ENCODE measurements around the gene PPL. TPM values are rescaled to one million over a fixed set of nuclear protein-coding genes. Genes with fewer than 3 reads are reported as not detected.

Gene PPL
- total and polyA plus RNA-seq, 2 donors (not counting 3 experiments of a cell fraction or from before 2014, with no cell fraction given): 0.07 to 0.20 TPM

DNA sequence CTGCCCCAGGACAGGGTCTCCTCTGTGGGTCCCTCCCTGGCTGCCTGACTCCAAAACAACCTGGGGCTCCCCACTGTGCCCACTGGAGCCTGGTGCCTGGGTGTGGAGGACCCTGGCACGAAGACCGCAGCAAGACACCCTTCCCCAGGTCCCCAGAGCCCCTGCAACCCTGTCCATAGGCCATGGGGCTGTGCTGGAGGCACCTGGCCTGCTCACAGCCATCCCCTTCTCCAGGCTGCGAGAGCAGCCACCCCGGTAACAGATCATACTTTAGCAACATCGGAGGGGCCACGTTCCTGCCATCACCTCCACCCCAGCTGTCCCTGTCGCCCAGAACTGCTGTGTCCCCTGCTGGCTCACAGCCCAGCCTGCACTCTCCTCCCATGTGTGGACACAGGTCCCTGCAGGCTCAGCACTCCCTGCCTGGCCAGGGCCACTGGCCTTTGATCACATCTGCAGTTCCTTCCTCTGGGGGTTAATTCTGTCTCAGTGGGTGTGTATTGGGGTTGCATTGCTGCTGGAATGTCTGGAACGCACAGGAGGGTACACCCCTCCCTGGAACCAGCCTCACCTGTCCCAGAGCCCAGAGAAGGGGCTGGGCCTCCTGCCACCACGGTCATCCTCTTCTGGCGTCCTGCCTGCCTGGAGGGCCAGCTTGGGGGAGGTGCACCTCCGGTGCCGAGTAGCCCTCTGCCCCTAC, 12.2 kb downstream of the PPL start:
- BruUV-seq (replicated peaks): no TSS peak
- Histone ChIP-seq H3K9ac (replicated peaks; ENCODE audit: extremely low read depth, insufficient read depth, low read length) (no peak overlapping the region), H3K27me3 (ENCODE audit: control insufficient read depth in 2 of 2, insufficient read depth in 2 of 2, low read length in 2 of 2) (no peaks in the 10 kb centered on the region), H3K4me1 (ENCODE audit: control insufficient read depth, extremely low read depth, insufficient read depth, low read length) (no peaks in the 10 kb centered on the region), H4K20me1 (replicated peaks; ENCODE audit: control insufficient read depth, extremely low read depth, insufficient read depth, low read length) (no peaks in the 10 kb centered on the region), H3K27ac (ENCODE audit: insufficient read depth, low read depth, low read length) (no peak overlapping the region), H3K9me3 (replicated peaks; ENCODE audit: control insufficient read depth, insufficient read depth, low read length) (peaks cover 2% of the 10 kb centered on the region), H3K4me2 (ENCODE audit: insufficient read depth, low read length) (no peak overlapping the region), H3K79me2 (ENCODE audit: control insufficient read depth, insufficient read depth, low read length) (no peaks in the 10 kb centered on the region), H3K9me1 (replicated peaks; ENCODE audit: control insufficient read depth, extremely low read depth, insufficient read depth, low read length) (no peaks in the 10 kb centered on the region), H3K4me3 (replicated peaks in 1 of 3; ENCODE audit: insufficient read depth in 1 of 3, low read depth in 1 of 3, low read length in 3 of 3) (no peak overlapping the region), H2AFZ (ENCODE audit: low read depth, low read length) (no peak overlapping the region), H3K36me3 (ENCODE audit: control insufficient read depth in 2 of 2, extremely low read depth in 1 of 2, insufficient read depth in 2 of 2, low read length in 2 of 2) (no peaks in the 10 kb centered on the region)
- no peak for TF ChIP-seq JUN (IDR thresholded peaks at IDR 0.05; ENCODE audit: borderline replicate concordance, insufficient read depth, insufficient read length, low read depth)
- TF ChIP-seq POLR2AphosphoS5 (IDR thresholded peaks at IDR 0.05; ENCODE audit: insufficient read depth, low read depth, low read length): no peak
- TF ChIP-seq FOS (IDR thresholded peaks at IDR 0.05; ENCODE audit: borderline replicate concordance, insufficient read depth, low read length): no peak
- TF ChIP-seq, protein P1, sequence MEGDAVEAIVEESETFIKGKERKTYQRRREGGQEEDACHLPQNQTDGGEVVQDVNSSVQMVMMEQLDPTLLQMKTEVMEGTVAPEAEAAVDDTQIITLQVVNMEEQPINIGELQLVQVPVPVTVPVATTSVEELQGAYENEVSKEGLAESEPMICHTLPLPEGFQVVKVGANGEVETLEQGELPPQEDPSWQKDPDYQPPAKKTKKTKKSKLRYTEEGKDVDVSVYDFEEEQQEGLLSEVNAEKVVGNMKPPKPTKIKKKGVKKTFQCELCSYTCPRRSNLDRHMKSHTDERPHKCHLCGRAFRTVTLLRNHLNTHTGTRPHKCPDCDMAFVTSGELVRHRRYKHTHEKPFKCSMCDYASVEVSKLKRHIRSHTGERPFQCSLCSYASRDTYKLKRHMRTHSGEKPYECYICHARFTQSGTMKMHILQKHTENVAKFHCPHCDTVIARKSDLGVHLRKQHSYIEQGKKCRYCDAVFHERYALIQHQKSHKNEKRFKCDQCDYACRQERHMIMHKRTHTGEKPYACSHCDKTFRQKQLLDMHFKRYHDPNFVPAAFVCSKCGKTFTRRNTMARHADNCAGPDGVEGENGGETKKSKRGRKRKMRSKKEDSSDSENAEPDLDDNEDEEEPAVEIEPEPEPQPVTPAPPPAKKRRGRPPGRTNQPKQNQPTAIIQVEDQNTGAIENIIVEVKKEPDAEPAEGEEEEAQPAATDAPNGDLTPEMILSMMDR (IDR thresholded peaks at IDR 0.05; ENCODE audit: extremely low read depth in 1 of 2, insufficient read depth in 1 of 2, low read depth in 1 of 2, low read length in 2 of 2): no peak
- TF ChIP-seq MYC (IDR thresholded peaks at IDR 0.05; ENCODE audit: low read depth, low read length): no peak
- no peak for TF ChIP-seq GATA2 (IDR thresholded peaks at IDR 0.05; ENCODE audit: insufficient read depth, insufficient read length, low read depth, low read length)
- TF ChIP-seq EZH2 (IDR thresholded peaks at IDR 0.05; ENCODE audit: borderline replicate concordance, low read depth, low read length, severe bottlenecking): no peak
- TF ChIP-seq, protein P2, sequence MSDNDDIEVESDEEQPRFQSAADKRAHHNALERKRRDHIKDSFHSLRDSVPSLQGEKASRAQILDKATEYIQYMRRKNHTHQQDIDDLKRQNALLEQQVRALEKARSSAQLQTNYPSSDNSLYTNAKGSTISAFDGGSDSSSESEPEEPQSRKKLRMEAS (IDR thresholded peaks at IDR 0.05; ENCODE audit: insufficient read depth, insufficient read length): no peak
- no peak for TF ChIP-seq POLR2A (IDR thresholded peaks at IDR 0.05; ENCODE audit: low read depth, low read length)
- FAIRE-seq (no peak), DNase-seq (ENCODE audit: low read depth, low spot score) (no peak)
- intact Hi-C loops (cut with micrococcal nuclease): no loop called here
- dilution Hi-C loops (cut with MboI; ENCODE audit: extremely low pct_ligation_motif_present, low sequenced_read_pairs): no loop called here
- CTCF ChIA-PET: no interaction called here
- POLR2A ChIA-PET: no interaction called here
